ENCODE data around the gene PCDH17.

- TF ChIP-seq EZH2phosphoT487 (IDR thresholded peaks at IDR 0.05; ENCODE audit: insufficient read depth, low read depth) = no peak
- no peak for TF ChIP-seq EZH2 (IDR thresholded peaks at IDR 0.05; ENCODE audit: insufficient read depth, poor library complexity, severe bottlenecking)
Measured at GRCh38 chr13:57637515-57637914, 6.0 kb downstream of the PCDH17 start.

Measured in GM23248 (cell line).